ENCODE data around the gene CLEC7A. TPM values are rescaled to one million over a fixed set of nuclear protein-coding genes. Genes with fewer than 3 reads are reported as not detected.

Gene CLEC7A
- 10 to 100 TPM; 10.3 to 36.1 (median 19.2) TPM for total RNA-seq

GRCh38 chr12:10130042-10130441 is at the start of gene CLEC7A:
TSS of gene CLEC7A (minus strand) at chr12:10130199. CDS start at chr12:10130082, 117 bp downstream.
- Histone ChIP-seq H3K27me3 (no peaks in the 10 kb centered on the region), H3K36me3 (no peaks in the 10 kb centered on the region), H3K4me3 (peak within 1 kb of the TSS; percentile 33 to 60 (median 34)), H3K27ac (peak within 1 kb of the TSS; percentile 72 to 85 (median 80)), H3K9me3 (no peaks in the 10 kb centered on the region), H3K4me1 (peaks cover 0 to 47% (median 12%) of the 10 kb centered on the region in 3 donors)
- no peak for DNase-seq
- intact Hi-C loops (cut with DNase I) = no loop called here
- 23 to 31% methylated on average over 1 of the region's 1 CpG for WGBS, 2 donors
- TF ChIP-seq CTCF (IDR thresholded peaks at IDR 0.05) (no peak), POLR2A (IDR thresholded peaks at IDR 0.05) (peak in 1 of 4 donors; percentile 38)

DNA sequence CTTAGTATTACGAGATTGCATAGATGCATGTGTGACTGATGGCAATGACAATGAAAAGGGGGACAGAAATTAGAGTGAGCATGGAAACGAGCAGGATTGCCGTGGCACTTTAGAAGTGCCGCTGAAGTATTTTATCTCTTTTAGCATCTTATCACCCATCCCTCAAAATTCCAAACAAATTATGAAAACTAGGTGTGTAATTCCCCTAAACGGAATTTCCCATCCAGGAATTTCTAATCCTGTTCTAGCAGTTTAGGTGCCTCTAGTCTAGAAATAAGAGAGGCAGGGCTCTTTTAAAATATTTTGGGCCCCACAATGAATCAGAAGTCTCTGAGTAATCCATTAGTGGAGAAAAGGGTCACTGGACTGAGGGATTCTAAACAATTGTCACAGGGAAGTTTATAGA is 49.8 kb upstream of the CLEC7A start:
- peaks cover 0 to 5% (median 0%) of the 10 kb centered on the region in 4 donors for H3K27me3 ChIP-seq
- WGBS, 2 donors = 73 to 79% methylated on average over 5 of the region's 5 CpGs
- H3K9me3 ChIP-seq = no peaks in the 10 kb centered on the region
- H3K36me3 ChIP-seq = no peaks in the 10 kb centered on the region
- intact Hi-C loops (cut with DNase I) = no loop called here
- TF ChIP-seq POLR2A (IDR thresholded peaks at IDR 0.05) = no peak
- TF ChIP-seq CTCF (IDR thresholded peaks at IDR 0.05) = no peak
- H3K27ac ChIP-seq = no peak overlapping the region
- peaks cover 4 to 51% (median 19%) of the 10 kb centered on the region in 3 donors for H3K4me1 ChIP-seq
- H3K4me3 ChIP-seq = no peak overlapping the region
- DNase-seq = no peak

- Histone ChIP-seq H3K4me3 (no peak within 1 kb of the TSS), H3K4me1 (peaks cover 4 to 50% (median 19%) of the 10 kb centered on the region in 3 donors), H3K27ac (no peak within 1 kb of the TSS), H3K36me3 (no peaks in the 10 kb centered on the region), H3K27me3 (peaks cover 0 to 5% (median 0%) of the 10 kb centered on the region in 4 donors), H3K9me3 (no peaks in the 10 kb centered on the region)
- WGBS, 2 donors = 61 to 65% methylated on average over 4 of the region's 4 CpGs
- TF ChIP-seq CTCF (IDR thresholded peaks at IDR 0.05) (no peak), POLR2A (IDR thresholded peaks at IDR 0.05) (no peak)
- no peak for DNase-seq
- intact Hi-C loops (cut with DNase I) = no loop called here
Measured at GRCh38 chr12:10178821-10179220, 48.8 kb upstream of the CLEC7A start, which contains the start of gene TMEM52B. TSS of gene TMEM52B (plus strand) at chr12:10179032. CDS start at chr12:10179575, 543 bp downstream.

DNA sequence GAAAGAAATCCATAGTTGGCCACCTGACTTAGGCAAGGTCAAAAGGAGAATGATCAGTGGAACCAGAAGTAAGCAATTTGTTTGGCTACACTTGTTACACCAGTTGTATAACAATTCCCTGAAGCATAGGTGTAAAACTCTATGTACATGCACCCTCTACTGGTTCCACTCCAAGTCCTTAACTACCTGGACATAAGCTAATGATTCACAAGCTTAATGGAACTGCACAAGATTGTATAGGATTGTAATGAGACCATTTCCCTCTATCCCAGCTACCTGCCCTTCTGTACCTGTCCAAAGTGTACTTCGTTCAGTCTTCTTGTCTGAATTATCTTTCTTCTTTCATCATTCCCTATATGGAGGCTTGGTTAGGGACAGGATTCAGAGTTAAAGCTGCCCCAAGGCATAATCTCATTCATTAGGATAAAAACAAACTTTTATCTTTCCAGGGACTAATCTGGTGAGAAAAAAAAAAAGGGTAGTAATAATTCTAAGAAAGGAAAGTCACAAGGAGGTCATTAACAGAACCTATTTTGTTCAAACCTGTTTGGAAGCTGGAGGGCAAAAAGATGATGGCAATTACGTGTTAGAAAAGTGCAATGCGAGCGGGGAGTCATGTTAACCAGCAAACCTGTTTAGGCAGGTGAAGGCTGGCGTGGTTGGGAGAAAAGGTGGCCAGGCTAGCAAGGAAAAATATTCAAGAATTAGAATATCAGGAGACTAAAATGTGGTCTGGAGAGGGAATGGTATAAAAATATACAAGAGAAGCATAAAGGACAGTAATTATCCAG is 46.0 kb upstream of the CLEC7A start:
- 49 to 53% methylated on average over 5 of the region's 5 CpGs for WGBS, 2 donors
- TF ChIP-seq POLR2A (IDR thresholded peaks at IDR 0.05) (no peak), CTCF (IDR thresholded peaks at IDR 0.05) (peak in 1 of 6 experiments; percentile 33)
- no peak for DNase-seq
- Histone ChIP-seq H3K27me3 (no peaks in the 10 kb centered on the region), H3K4me3 (no peak overlapping the region), H3K27ac (peak overlapping the region; percentile 67 to 87 (median 76)), H3K4me1 (peaks cover 4 to 40% (median 17%) of the 10 kb centered on the region in 3 donors), H3K36me3 (no peaks in the 10 kb centered on the region), H3K9me3 (no peaks in the 10 kb centered on the region)
- intact Hi-C loops (cut with DNase I) = no loop called here

DNA sequence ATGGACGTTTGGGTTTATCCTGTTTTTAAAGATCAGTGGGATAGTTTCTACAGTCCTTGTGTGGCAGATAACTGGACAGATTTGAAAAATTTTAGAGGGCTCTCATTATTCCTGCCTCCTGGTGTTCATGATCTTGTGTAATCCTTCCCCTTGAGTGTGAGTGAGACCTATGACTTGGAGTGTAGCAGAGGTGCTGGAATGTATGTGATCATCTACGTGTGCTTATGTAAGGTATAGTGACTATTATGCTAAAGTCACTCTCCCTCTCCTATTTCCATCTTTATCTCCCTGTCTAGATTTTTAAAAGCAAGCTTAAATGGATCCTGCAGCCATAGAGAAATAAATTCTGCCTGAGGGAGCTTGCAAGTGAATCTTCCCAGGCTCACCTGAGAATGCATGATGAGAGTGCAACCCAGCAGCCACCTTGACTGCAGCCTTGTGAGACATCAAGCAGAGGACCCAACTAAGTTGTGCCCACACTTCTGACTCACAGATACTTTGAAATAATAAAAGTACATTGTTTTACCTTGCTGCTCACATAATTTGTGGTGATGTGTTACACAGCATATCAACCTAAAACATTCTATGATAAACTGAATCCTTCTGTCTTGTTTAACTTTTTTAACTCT is 45.1 kb upstream of the CLEC7A start:
- WGBS, 2 donors = 54 to 72% methylated on average over 2 of the region's 2 CpGs
- H3K36me3 ChIP-seq = no peaks in the 10 kb centered on the region
- intact Hi-C loops (cut with DNase I) = no loop called here
- H3K4me3 ChIP-seq = no peak overlapping the region
- H3K27me3 ChIP-seq = no peaks in the 10 kb centered on the region
- H3K4me1 ChIP-seq = peaks cover 4 to 40% (median 17%) of the 10 kb centered on the region in 3 donors
- DNase-seq = no peak
- TF ChIP-seq CTCF (IDR thresholded peaks at IDR 0.05) = no peak
- no peak for TF ChIP-seq POLR2A (IDR thresholded peaks at IDR 0.05)
- peak overlapping the region in 3 of 4 donors; percentile 76 to 87 (median 77) for H3K27ac ChIP-seq
- H3K9me3 ChIP-seq = no peaks in the 10 kb centered on the region

Measured in esophagus squamous epithelium (tissue), 5 donors.